Adrenal gland (tissue), 5 donors: ENCODE data around the gene MCCC1.

Experiments used
- CTCF ChIP-seq, 6 experiments: fragments of 450-650 bp in 4 of 6; fragments of 200-600 bp in 2 of 6; sonication (generic) in 1 of 6; IDR thresholded peaks; 1 replicate in 5 of 6; 2 replicates in 1 of 6; pipeline versions ENCODE4 v1.5.1 to v1.8.0; 2016 to 2021; ENCODE audit warnings: antibody characterized with exemption in 6 of 6, mild to moderate bottlenecking in 2 of 6, moderate library complexity in 1 of 6
- POLR2A ChIP-seq, 2 donors: fragments of 450-650 bp; IDR thresholded peaks; one replicate each; pipeline ENCODE4 v1.6.1; 2017; ENCODE audit warnings: antibody characterized with exemption in 2 of 2, mild to moderate bottlenecking in 2 of 2, moderate library complexity in 1 of 2
- donor health status: DM: no; HTN: no; CAD: no.

- TF ChIP-seq CTCF (IDR thresholded peaks at IDR 0.05) (no peak), POLR2A (IDR thresholded peaks at IDR 0.05) (peak; percentile 42 to 89)
These were observed at the start of gene MCCC1 for GRCh38 chr3:183099026-183099837.
